A673 (cell line): ENCODE data around the gene MS4A2. TPM values are rescaled to one million over a fixed set of nuclear protein-coding genes. Genes with fewer than 3 reads are reported as not detected.
"Not testable (repeated sequence)": the region's sequence is repeated elsewhere in the genome, so short reads cannot be mapped to it uniquely, and the experiment has no call there.

Source experiments
- Bru-seq: library from RNA; stranded (reverse); fragments of 400-500 nt; gene quantifications from one replicate; lab custom pipeline; 2021; lab: Mats Ljungman, UMichigan
- BruChase-seq, 2 experiments: library from RNA; stranded (reverse); fragments of 400-500 nt; gene quantifications; one replicate each; lab custom pipeline; 2021; lab: Mats Ljungman, UMichigan
- BruUV-seq: library from RNA; stranded (reverse); fragments of 400-500 nt; replicated peaks from 2 replicates; lab custom pipeline; 2021; lab: Mats Ljungman, UMichigan
- CTCF ChIA-PET: fragments of 300-600 bp; sonication (Branson Sonifier 250); formaldehyde crosslinking; loops from one replicate; lab custom pipeline; 2022; ENCODE audit warnings: antibody characterized with exemption; lab: Charles Lee
- POLR2A ChIA-PET: fragments of 300-600 bp; sonication (Branson Sonifier 250); formaldehyde crosslinking; loops from one replicate; lab custom pipeline; 2022; ENCODE audit warnings: antibody characterized with exemption; ENCODE audit not compliant: low non-redundant PET; lab: Charles Lee
- DNase-seq: peaks from one replicate; pipeline ENCODE4 v3.0.0-alpha.2; 2015; ENCODE audit warnings: low spot score
- H3K27ac ChIP-seq: fragments of 200-600 bp; sonication (generic); 2 replicates; pipeline ENCODE4 v1.5.1; 2016; ENCODE audit warnings: mixed run types, low read depth, mild to moderate bottlenecking, mixed read lengths, antibody characterized with exemption, low read length; ENCODE audit not compliant: poor library complexity, severe bottlenecking
- H3K27me3 ChIP-seq: fragments of 200-600 bp; sonication (generic); replicated peaks from 2 replicates; pipeline ENCODE4 v1.6.1; 2017; ENCODE audit warnings: mixed run types, low read depth, mild to moderate bottlenecking, mixed read lengths, antibody characterized with exemption, low read length; ENCODE audit not compliant: insufficient read depth, poor library complexity
- H3K36me3 ChIP-seq: fragments of 200-600 bp; sonication (generic); 2 replicates; pipeline ENCODE4 v1.6.1; 2016; ENCODE audit warnings: mixed run types, mild to moderate bottlenecking, mixed read lengths, antibody characterized with exemption, low read length; ENCODE audit not compliant: insufficient read depth, poor library complexity, severe bottlenecking
- H3K4me1 ChIP-seq: fragments of 200-600 bp; sonication (generic); 2 replicates; pipeline ENCODE4 v1.6.1; 2017; ENCODE audit warnings: mixed run types, mild to moderate bottlenecking, mixed read lengths, antibody characterized with exemption, low read length; ENCODE audit not compliant: insufficient read depth, poor library complexity, severe bottlenecking
- H3K4me3 ChIP-seq: fragments of 200-600 bp; sonication (generic); 2 replicates; pipeline ENCODE4 v1.5.1; 2016; ENCODE audit warnings: low read depth, mixed run types, mild to moderate bottlenecking, mixed read lengths, low read length; ENCODE audit not compliant: poor library complexity, severe bottlenecking
- H3K9me3 ChIP-seq: fragments of 200-600 bp; sonication (generic); 2 replicates; pipeline ENCODE4 v1.6.1; 2016; ENCODE audit warnings: mixed run types, low read depth, mild to moderate bottlenecking, mixed read lengths, antibody characterized with exemption, low read length; ENCODE audit not compliant: poor library complexity, severe bottlenecking
- EZH2 ChIP-seq: fragments of 200-600 bp; sonication (generic); IDR thresholded peaks from 2 replicates; pipeline ENCODE4 v1.6.1; 2017; ENCODE audit warnings: borderline replicate concordance, low read depth, mild to moderate bottlenecking, mixed read lengths, antibody characterized with exemption, low read length; ENCODE audit not compliant: poor library complexity, severe bottlenecking
- intact Hi-C: fragments of 100-400 bp; cut with micrococcal nuclease; formaldehyde crosslinking; loops from one replicate; pipeline ENCODE4 v1.10.0; 2022; ENCODE audit not compliant: unreplicated experiment
- long read RNA-seq: library from polyadenylated mRNA; stranded (forward); transcript quantifications from one replicate; pipeline ENCODE4 v2.0.0, GENCODE V29; 2022
- total RNA-seq: library from RNA; stranded (reverse); gene quantifications from 2 replicates; pipeline ENCODE4 v1.2.3, GENCODE V29; 2021
- TF ChIP-seq, protein P1 (sequence below): fragments of 300-800, 200-600 bp; sonication (generic); conservative IDR thresholded peaks from 2 replicates; pipeline ENCODE4 v1.5.1; 2017; ENCODE audit warnings: low read depth, mild to moderate bottlenecking, antibody characterized with exemption, low read length, moderate library complexity, mixed read lengths

The MS4A2 gene
- total RNA-seq (not detected in 2 replicates), Bru-seq, nascent RNA (not detected), BruChase-seq, experiment 1, labeled RNA remaining after a 2-hour chase (not detected), BruChase-seq, experiment 2, labeled RNA remaining after a 6-hour chase (not detected)
- long read RNA-seq: 0 reads

DNA sequence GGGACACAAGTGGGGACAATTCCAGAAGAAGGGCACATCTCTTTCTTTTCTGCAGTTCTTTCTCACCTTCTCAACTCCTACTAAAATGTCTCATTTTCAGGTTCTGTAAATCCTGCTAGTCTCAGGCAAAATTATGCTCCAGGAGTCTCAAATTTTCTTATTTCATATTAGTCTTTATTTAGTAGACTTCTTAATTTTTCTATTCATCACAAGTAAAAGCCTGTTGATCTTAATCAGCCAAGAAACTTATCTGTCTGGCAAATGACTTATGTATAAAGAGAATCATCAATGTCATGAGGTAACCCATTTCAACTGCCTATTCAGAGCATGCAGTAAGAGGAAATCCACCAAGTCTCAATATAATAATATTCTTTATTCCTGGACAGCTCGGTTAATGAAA is at the start of gene MS4A2:
Gene MS4A2 (plus strand): TSS at position 301 of the 400 bp plus-strand sequence. CDS start 102 bp downstream, outside the sequence.
- Histone ChIP-seq H3K4me3 (no peak within 1 kb of the TSS), H3K27me3 (peaks cover 57% of the 10 kb centered on the region), H3K4me1 (no peaks in the 10 kb centered on the region), H3K27ac (no peak within 1 kb of the TSS), H3K9me3 (no peaks in the 10 kb centered on the region), H3K36me3 (no peaks in the 10 kb centered on the region)
- DNase-seq: no peak
- intact Hi-C loops: no loop called here
- ChIA-PET POLR2A (no interaction called here), CTCF (no interaction called here)
- TF ChIP-seq, protein P1, sequence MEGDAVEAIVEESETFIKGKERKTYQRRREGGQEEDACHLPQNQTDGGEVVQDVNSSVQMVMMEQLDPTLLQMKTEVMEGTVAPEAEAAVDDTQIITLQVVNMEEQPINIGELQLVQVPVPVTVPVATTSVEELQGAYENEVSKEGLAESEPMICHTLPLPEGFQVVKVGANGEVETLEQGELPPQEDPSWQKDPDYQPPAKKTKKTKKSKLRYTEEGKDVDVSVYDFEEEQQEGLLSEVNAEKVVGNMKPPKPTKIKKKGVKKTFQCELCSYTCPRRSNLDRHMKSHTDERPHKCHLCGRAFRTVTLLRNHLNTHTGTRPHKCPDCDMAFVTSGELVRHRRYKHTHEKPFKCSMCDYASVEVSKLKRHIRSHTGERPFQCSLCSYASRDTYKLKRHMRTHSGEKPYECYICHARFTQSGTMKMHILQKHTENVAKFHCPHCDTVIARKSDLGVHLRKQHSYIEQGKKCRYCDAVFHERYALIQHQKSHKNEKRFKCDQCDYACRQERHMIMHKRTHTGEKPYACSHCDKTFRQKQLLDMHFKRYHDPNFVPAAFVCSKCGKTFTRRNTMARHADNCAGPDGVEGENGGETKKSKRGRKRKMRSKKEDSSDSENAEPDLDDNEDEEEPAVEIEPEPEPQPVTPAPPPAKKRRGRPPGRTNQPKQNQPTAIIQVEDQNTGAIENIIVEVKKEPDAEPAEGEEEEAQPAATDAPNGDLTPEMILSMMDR: no peak
- no peak for TF ChIP-seq EZH2
- BruUV-seq: no TSS peak

DNA sequence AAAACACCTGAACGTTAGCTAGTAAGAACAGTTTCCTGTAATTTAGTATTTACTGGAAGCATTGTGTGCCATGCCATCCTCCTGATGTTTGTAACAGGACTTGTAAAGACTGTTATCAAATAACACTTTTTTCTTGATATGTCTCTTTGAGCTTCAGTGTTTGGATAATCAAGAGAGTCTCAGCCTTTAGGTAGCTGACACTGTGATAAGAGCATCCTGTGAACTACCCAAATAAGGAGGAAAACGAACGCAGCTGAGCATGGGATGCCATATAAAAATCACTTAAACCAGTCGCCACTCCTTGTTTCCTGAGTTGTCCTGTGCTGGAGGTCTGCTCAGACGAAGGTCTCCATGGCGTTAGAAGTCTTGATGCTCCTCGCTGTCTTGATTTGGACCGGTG is 48.4 kb upstream of the MS4A2 start, which contains the start of gene OOSP2:
Gene OOSP2 (plus strand): TSS at position 301 of the 400 bp plus-strand sequence. CDS start 51 bp downstream, at position 352.
- no peak within 1 kb of the TSS for H3K4me3 ChIP-seq
- no peak within 1 kb of the TSS for H3K27ac ChIP-seq
- no peaks in the 10 kb centered on the region for H3K4me1 ChIP-seq
- H3K9me3 ChIP-seq: no peaks in the 10 kb centered on the region
- no peak for DNase-seq
- H3K36me3 ChIP-seq: no peaks in the 10 kb centered on the region
- H3K27me3 ChIP-seq: peaks cover 51% of the 10 kb centered on the region
- no peak for TF ChIP-seq EZH2
- TF ChIP-seq, protein P1: no peak
- ChIA-PET CTCF (no interaction called here), POLR2A (no interaction called here)
- intact Hi-C loops: no loop called here
- BruUV-seq: no TSS peak

DNA sequence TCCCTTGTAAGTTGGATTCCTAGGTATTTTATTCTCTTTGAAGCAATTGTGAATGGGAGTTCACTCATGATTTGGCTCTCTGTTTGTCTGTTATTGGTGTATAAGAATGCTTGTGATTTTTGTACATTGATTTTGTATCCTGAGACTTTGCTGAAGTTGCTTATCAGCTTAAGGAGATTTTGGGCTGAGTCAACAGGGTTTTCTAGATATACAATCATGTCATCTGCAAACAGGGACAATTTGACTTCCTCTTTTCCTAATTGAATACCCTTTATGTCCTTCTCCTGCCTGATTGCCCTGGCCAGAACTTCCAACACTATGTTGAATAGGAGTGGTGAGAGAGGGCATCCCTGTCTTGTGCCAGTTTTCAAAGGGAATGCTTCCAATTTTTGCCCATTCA is 38.0 kb upstream of the MS4A2 start:
- POLR2A ChIA-PET, H3K36me3 ChIP-seq, BruUV-seq, H3K4me3 ChIP-seq, CTCF ChIA-PET, H3K4me1 ChIP-seq, DNase-seq, H3K27ac ChIP-seq, H3K9me3 ChIP-seq, intact Hi-C loops: not testable (repeated sequence)
- peaks cover 31% of the 10 kb centered on the region for H3K27me3 ChIP-seq

DNA sequence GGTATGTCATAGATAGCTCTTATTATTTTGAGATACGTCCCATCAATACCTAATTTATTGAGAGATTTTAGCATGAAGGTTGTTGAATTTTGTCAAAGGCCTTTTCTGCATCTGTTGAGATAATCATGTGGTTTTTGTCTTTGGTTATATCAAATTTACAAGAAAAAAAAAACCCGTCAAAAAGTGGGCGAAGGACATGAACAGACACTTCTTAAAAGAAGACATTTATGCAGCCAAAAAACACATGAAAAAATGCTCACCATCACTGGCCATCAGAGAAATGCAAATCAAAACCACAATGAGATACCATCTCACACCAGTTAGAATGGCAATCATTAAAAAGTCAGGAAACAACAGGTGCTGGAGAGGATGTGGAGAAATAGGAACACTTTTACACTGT is 37.6 kb upstream of the MS4A2 start:
- intact Hi-C loops, BruUV-seq, H3K27ac ChIP-seq, H3K4me3 ChIP-seq, H3K36me3 ChIP-seq, DNase-seq, POLR2A ChIA-PET, H3K4me1 ChIP-seq, CTCF ChIA-PET, H3K9me3 ChIP-seq: not testable (repeated sequence)
- peaks cover 29% of the 10 kb centered on the region for H3K27me3 ChIP-seq
